Natural killer cell (primary cell): Measurements from ENCODE around the gene CADM4. TPM values are rescaled to one million over a fixed set of nuclear protein-coding genes. Genes with fewer than 3 reads are reported as not detected.

Experiments
- ATAC-seq, 3 donors: fragments of 150-1000 bp in 2 of 3; fragments of 200-7000 bp in 1 of 3; cut with Tn5 transposase; 1 replicate in 1 of 3; 2 replicates in 2 of 3; pipeline ENCODE4 v1.10.0; 2021; ENCODE audit warnings: mild to moderate bottlenecking in 2 of 3, moderate library complexity in 2 of 3
- DNase-seq, 2 donors: peaks; one replicate each; pipeline versions ENCODE4 v3.0.0 to v3.0.0-alpha.2; 2013 to 2021; ENCODE audit warnings: mixed read lengths in 1 of 2
- H3K27ac ChIP-seq: one replicate; pipeline ENCODE4 v1.5.1; 2013; ENCODE audit warnings: mild to moderate bottlenecking, low read length
- H3K27me3 ChIP-seq: one replicate; pipeline ENCODE4 v1.6.1; 2013; ENCODE audit warnings: low read length; ENCODE audit not compliant: control insufficient read depth, insufficient read depth
- H3K36me3 ChIP-seq: one replicate; pipeline ENCODE4 v1.6.1; 2013; ENCODE audit warnings: low read length; ENCODE audit not compliant: control insufficient read depth, insufficient read depth
- H3K4me1 ChIP-seq: one replicate; pipeline ENCODE4 v1.6.1; 2013; ENCODE audit warnings: low read length; ENCODE audit not compliant: control insufficient read depth, insufficient read depth
- H3K4me3 ChIP-seq: one replicate; pipeline ENCODE4 v1.5.1; 2013; ENCODE audit warnings: low read length
- H3K9me3 ChIP-seq: one replicate; pipeline ENCODE4 v1.6.1; 2013; ENCODE audit warnings: low read length; ENCODE audit not compliant: control insufficient read depth, insufficient read depth
- H3K27ac Mint-ChIP-seq, 2 donors: one replicate each; pipeline ENCODE4 v1.8.0; 2022; ENCODE audit warnings: mild to moderate bottlenecking in 2 of 2, mixed read lengths in 2 of 2, moderate library complexity in 1 of 2
- H3K27me3 Mint-ChIP-seq, 2 donors: one replicate each; pipeline ENCODE4 v1.8.0; 2022; ENCODE audit warnings: low read depth in 2 of 2, mixed read lengths in 2 of 2
- H3K36me3 Mint-ChIP-seq: one replicate; pipeline ENCODE4 v1.8.0; 2022; ENCODE audit warnings: mixed read lengths
- H3K4me1 Mint-ChIP-seq, 2 donors: one replicate each; pipeline ENCODE4 v1.8.0; 2022; ENCODE audit warnings: mixed read lengths in 2 of 2
- H3K4me3 Mint-ChIP-seq: one replicate; pipeline ENCODE4 v1.8.0; 2022; ENCODE audit warnings: mild to moderate bottlenecking, moderate library complexity, mixed read lengths
- H3K9me3 Mint-ChIP-seq, 2 donors: one replicate each; pipeline ENCODE4 v1.8.0; 2022; ENCODE audit warnings: mixed read lengths in 2 of 2
- CTCF ChIP-seq: fragments of 200-600 bp; IDR thresholded peaks from one replicate; pipeline ENCODE4 v1.8.0; 2022; ENCODE audit warnings: antibody characterized with exemption
- WGBS: methylation state at CpG from one replicate; pipeline ENCODE4 v1.1.7; 2013; ENCODE audit warnings: missing lambda C conversion rate; ENCODE audit not compliant: insufficient coverage; 5-methylcytosine and 5-hydroxymethylcytosine counted together
- intact Hi-C: fragments of 100-400 bp; cut with micrococcal nuclease; formaldehyde crosslinking; loops from one replicate; pipeline ENCODE4 v1.14.2; 2022
- total RNA-seq, 4 donors: library from RNA; stranded (reverse); fragments of 120-200 nt in 1 of 4; gene quantifications; one replicate each; pipeline versions ENCODE4 v1.2.3 to v1.2.4, GENCODE V29; 2013 to 2022

CADM4 gene
- total RNA-seq, 3 donors from 2014 or later (not counting 1 experiment from before 2014, with no cell fraction given): 0.19 to 0.38 TPM; not detected in 1

- Mint-ChIP-seq H3K4me1 (peaks cover 39 to 61% of the 10 kb centered on the region in 2 donors), H3K9me3 (no peaks in the 10 kb centered on the region), H3K27ac (peak overlapping the region in 1 of 2 donors; percentile 86), H3K36me3 (no peaks in the 10 kb centered on the region), H3K27me3 (no peaks in the 10 kb centered on the region), H3K4me3 (peak overlapping the region; percentile 39)
- no peak overlapping the region for H3K27ac ChIP-seq
- H3K4me3 ChIP-seq: no peak overlapping the region
- no peak for TF ChIP-seq CTCF
- no peaks in the 10 kb centered on the region for H3K27me3 ChIP-seq
- DNase-seq: no peak
- no peaks in the 10 kb centered on the region for H3K9me3 ChIP-seq
- WGBS: 97% methylated on average over 37 of the region's 37 CpGs
- H3K4me1 ChIP-seq: peaks cover 35% of the 10 kb centered on the region
- intact Hi-C loops: no loop called here
- peaks cover 11% of the 10 kb centered on the region for H3K36me3 ChIP-seq
- ATAC-seq: no peak
These were observed 46.8 kb downstream of the CADM4 start for GRCh38 chr19:43592800-43593350.

DNA sequence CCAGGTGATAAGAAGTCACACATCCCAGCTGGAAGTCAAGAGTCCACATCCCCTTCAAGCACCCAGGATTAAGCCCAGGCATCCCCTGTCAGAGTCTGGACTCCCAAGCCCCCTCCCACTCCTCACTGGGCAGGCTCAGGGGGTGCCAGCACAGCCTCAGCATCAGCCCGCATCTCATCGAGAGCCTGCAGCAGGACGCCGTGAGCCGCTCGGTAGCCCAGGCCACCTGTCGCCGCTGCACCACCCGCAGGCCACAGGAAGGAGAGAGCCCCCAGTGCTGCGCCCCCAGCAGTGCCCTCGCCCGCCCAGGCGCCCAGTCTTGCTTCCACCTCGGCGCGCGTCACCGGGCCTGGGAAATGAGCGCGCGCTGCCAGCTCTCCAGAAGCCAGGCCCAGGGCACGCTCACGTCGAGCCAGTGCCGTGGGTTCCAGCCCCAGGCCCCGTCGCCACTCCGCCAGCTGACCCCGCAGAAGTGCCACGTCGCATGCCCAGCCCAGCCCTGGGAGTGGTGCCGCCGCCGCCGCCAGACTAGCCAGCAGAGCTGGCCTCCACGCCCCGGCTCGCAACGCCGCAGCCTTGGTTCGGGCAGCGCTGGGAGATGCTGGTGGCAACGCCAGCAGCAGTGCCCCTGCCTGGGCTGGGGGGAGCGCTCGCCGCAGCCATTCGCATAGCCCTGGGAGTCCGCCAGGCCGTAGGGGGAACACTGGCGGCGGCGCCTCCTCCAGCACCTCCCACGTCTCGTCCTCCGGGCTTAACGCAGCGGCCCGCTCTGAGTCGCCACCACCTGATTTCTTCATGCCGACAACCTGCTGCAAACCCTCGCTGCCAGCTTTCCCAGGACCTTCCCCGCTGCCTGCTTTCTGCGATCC lies 47.5 kb downstream of the CADM4 start:
- H3K27me3 Mint-ChIP-seq: no peaks in the 10 kb centered on the region
- 97% methylated on average over 63 of the region's 63 CpGs for WGBS
- no peak for TF ChIP-seq CTCF
- no peaks in the 10 kb centered on the region for H3K9me3 Mint-ChIP-seq
- peaks cover 28% of the 10 kb centered on the region for H3K4me1 ChIP-seq
- H3K27me3 ChIP-seq: no peaks in the 10 kb centered on the region
- peaks cover 11% of the 10 kb centered on the region for H3K36me3 ChIP-seq
- H3K4me1 Mint-ChIP-seq: peaks cover 32 to 53% of the 10 kb centered on the region in 2 donors
- no peak overlapping the region for H3K4me3 ChIP-seq
- ATAC-seq (no peak), DNase-seq (no peak)
- H3K27ac ChIP-seq: no peak overlapping the region
- intact Hi-C loops: no loop called here
- no peak overlapping the region for H3K4me3 Mint-ChIP-seq
- peak overlapping the region in 1 of 2 donors; percentile 86 for H3K27ac Mint-ChIP-seq
- no peaks in the 10 kb centered on the region for H3K36me3 Mint-ChIP-seq
- H3K9me3 ChIP-seq: no peaks in the 10 kb centered on the region

DNA sequence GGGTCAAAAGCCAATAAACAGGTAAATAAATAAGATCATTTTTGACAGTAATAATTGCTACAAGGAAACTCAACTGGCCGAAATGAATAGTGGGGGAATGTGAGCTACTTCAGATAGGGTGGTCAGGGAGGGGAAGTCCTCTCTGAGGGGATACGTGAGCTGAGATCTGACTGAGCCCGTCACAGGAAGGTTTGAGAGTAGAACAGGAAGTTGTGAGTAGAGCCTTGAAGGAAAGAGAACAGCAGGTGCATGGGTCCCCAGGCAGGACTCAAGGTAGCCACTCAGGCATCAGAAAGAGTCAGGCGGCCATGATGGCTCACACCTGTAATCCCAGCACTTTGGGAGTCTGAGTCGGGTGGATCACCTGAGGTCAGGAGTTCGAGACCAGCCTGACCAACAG lies 50.0 kb downstream of the CADM4 start:
- Mint-ChIP-seq H3K27me3 (no peaks in the 10 kb centered on the region), H3K9me3 (no peaks in the 10 kb centered on the region), H3K4me3 (no peak overlapping the region), H3K36me3 (no peaks in the 10 kb centered on the region), H3K4me1 (peaks cover 14 to 38% of the 10 kb centered on the region in 2 donors), H3K27ac (peak overlapping the region; percentile 63 to 68)
- no peaks in the 10 kb centered on the region for H3K9me3 ChIP-seq
- TF ChIP-seq CTCF: no peak
- peaks cover 11% of the 10 kb centered on the region for H3K36me3 ChIP-seq
- H3K4me3 ChIP-seq: no peak overlapping the region
- peaks cover 7% of the 10 kb centered on the region for H3K4me1 ChIP-seq
- no peaks in the 10 kb centered on the region for H3K27me3 ChIP-seq
- no peak overlapping the region for H3K27ac ChIP-seq
- DNase-seq (peak in 1 of 2 donors; percentile 23), ATAC-seq (no peak)
- 52% methylated on average over 6 of the region's 6 CpGs for WGBS
- intact Hi-C loops: no loop called here
